OCI-M2 (cell line): ENCODE data around the gene KIR3DL2.
"Not testable (repeated sequence)": the region's sequence is repeated elsewhere in the genome, so short reads cannot be mapped to it uniquely, and the experiment has no call there.

Experiments
- DNase-seq: peaks from one replicate; lab custom pipeline; 2025; ENCODE audit not compliant: unreplicated experiment; lab: John Stamatoyannopoulos, UW

Gene KIR3DL2

DNA sequence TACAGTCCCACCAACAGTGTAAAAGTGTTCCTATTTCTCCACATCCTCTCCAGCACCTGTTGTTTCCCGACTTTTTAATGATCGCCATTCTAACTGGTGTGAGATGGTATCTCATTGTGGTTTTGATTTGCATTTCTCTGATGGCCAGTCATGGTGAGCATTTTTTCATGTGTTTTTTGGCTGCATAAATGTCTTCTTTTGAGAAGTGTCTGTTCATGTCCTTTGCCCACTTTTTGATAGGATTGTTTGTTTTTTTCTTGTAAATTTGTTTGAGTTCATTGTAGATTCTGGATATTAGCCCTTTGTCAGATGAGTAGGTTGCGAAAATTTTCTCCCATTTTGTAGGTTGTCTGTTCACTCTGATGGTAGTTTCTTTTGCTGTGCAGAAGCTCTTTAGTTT, 13.2 kb downstream of the KIR3DL2 start:
- DNase-seq = not testable (repeated sequence)

DNA sequence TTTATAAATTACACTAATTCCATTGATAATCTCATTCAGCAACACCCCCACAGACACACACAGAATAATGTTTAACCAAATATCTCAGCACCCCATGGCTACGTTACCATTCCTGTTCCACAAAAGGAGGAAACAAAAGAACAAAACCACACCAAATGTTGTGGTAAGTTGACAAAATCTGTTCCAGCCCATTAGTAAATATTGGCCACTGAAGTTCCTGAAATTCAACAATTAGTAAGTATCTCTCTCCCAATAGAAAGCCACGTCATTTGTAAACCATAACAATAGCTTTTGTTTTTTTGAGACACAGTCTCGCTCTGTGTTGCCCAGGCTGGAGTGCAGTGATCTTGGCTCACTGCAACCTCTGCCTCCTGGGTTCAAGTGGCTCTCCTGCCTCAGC, 21.5 kb downstream of the KIR3DL2 start:
- DNase-seq = no peak

- no peak for DNase-seq
Measured at GRCh38 chr19:54873990-54874389, 23.7 kb downstream of the KIR3DL2 start, which contains the start of gene FCAR. Gene FCAR, plus strand, starts transcription at chr19:54874235. Its CDS starts 55 bp downstream, at chr19:54874290.

DNA sequence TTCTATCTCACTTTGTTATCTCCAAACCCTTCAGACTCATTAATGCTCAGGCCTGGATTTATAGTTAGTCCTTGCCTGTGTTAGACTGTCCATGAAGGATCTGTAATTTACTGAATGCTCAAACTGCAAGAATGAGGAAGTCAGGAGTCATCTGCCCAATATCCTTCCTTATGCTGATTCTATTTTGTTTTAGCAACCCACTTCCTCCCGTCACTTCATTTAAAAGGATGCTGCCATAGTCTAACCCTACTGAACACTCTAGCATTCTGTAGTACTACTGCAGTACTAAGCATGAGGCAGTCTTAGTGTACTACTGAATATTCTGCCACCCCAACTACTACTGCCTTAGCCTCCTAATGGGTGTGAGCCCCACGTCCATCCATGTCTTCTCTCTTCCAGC, 25.3 kb downstream of the KIR3DL2 start:
- no peak for DNase-seq

- no peak for DNase-seq
Measured at GRCh38 chr19:54877471-54877870, 27.2 kb downstream of the KIR3DL2 start.

DNA sequence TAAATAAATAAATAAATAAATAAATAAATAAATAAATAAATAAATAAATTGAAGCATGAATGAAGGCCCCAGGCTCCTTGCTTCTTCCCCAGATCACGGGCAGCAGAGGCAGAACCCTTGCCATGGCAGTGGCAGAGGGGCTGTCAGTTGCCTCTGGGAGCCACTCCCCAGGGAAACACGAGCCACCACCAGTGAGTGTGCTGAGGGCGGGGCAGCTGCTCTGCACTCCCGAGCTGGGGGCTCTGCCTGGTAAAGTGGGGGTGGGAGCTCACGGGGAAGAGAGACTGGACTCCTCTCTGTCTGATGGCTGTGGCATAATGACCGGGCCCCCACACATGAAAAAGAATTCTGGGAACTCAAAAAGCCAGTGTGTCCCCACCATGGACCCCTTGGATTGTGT, 31.6 kb downstream of the KIR3DL2 start:
- DNase-seq = no peak

DNA sequence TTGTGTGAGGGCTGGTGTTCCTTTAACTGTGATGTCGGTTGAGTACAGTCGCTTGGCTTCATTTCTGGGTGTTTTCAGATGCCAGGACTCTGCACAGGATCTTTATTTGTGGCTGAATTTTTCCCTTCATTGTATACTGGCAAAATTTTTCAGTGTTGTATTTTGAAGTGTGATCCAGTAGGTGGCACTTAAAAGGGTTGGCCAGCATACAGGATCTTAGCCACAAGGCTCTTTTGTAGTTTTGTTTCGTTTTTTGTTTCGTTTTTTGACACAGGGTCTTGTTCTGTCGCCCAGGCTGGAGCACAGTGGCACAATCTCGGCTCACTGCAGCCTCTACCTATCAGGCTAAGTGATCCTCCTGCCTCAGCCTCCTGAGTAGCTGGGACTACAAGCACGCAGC, 32.5 kb downstream of the KIR3DL2 start:
- no peak for DNase-seq

DNA sequence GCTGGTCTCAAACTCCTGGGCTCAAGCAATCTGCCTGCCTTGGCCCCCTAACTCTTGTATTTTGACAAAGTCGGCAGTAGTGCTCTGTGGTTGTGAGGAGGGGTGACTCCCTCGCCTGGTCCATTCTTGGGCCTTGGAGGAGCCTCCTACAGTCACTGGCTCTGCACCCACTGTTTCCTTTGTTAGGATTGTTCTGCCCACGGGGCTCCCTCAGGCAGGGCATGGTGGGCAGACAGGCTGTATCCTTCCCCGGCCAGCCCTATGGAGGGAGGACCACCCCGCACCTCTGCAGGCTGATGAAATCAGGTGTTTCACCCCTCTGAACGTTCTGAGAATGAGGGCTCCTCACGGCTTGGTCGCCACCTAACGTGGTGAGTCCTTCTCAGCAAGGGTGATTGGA, 33.0 kb downstream of the KIR3DL2 start:
- DNase-seq = no peak

- DNase-seq = no peak
Measured at GRCh38 chr19:54888239-54888638, 38.0 kb downstream of the KIR3DL2 start.

DNA sequence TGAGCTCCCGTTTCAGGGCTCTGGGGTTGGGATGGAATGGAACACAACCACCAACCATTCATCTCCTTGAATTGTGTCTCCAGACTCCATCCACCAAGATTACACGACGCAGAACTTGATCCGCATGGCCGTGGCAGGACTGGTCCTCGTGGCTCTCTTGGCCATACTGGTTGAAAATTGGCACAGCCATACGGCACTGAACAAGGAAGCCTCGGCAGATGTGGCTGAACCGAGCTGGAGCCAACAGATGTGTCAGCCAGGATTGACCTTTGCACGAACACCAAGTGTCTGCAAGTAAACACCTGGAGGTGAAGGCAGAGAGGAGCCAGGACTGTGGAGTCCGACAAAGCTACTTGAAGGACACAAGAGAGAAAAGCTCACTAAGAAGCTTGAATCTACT, 39.3 kb downstream of the KIR3DL2 start:
- no peak for DNase-seq

DNA sequence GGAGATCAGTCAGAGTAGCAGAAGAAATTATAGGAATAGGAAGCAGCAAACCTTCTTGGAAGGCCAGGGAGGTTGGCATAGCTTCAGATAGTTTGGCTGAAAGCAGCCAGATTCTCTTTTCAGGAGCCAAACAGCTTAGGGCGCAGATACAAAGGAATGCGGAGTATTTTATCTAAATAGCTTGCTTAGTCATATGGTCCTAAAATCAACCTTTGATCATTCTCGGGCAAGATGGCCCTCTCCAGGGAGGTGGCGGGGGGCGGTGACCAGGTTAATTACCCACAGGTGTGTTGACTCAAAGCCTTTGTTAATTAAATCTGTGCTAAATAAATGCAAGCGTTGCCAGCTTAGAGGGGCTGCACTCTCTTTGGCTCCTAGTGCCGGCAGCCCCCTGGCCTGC, 43.2 kb downstream of the KIR3DL2 start:
- DNase-seq = no peak

GRCh38 chr19:54894106-54894505, 43.9 kb downstream of the KIR3DL2 start:
- not testable (repeated sequence) for DNase-seq

GRCh38 chr19:54896036-54896435, 45.8 kb downstream of the KIR3DL2 start:
- DNase-seq = no peak

DNA sequence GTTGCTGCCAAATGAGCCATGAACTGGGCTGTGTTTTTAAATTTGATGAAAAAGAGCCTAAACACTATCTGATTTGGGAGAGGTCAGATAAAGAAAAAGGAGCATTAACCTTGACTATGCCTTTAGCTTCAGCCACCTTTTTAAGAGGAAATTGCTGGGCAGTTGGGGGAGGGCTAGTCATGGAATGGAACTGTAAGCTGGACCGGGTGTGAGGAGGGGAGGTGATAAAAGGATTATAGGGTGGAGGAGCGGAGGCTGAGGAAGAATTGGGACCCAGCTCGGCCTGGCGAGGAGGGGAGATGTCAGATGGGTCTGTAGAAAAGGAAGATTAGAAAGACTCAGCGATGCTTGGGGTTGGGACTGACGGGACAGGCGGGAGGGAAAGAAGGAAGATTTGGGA, 48.4 kb downstream of the KIR3DL2 start:
- DNase-seq = not testable (repeated sequence)

DNA sequence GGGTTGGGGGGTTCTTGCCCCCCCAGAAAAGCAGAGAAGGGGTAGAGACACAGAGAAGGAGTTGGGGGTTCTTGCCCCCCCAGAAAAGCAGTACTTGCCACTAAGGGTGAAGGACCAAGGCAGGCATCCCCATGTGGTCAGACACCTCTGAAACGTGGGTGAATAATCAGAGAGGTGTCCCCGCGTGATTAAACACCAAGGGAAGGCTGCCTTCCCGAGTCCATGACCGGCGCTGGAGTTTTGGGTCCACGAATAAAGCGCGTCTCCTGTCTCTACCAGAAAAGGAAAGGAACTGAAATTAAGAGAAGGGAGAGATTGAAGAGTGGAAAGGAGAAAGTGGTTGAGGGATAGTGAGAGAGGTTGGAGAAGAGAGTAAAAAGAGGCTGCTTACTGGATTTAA, 49.4 kb downstream of the KIR3DL2 start:
- not testable (repeated sequence) for DNase-seq

DNA sequence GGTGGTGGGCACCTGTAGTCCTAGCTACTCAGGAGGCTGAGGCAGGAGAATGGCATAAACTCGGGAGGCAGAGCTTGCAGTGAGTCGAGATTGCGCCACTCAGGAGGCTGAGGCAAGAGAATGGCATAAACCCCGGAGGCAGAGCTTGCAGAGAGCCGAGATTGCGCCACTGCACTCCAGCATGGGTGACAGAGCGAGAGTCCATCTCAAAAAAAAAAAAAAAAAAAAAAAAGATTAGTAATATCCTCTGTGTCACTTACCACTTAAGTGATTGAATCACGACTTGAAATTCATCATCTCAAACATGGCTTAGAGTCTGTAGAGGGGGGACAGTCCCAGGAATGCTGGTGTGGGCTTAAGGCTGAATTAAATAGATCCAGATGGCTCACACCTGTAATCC, 50.9 kb downstream of the KIR3DL2 start:
- DNase-seq = not testable (repeated sequence)

DNA sequence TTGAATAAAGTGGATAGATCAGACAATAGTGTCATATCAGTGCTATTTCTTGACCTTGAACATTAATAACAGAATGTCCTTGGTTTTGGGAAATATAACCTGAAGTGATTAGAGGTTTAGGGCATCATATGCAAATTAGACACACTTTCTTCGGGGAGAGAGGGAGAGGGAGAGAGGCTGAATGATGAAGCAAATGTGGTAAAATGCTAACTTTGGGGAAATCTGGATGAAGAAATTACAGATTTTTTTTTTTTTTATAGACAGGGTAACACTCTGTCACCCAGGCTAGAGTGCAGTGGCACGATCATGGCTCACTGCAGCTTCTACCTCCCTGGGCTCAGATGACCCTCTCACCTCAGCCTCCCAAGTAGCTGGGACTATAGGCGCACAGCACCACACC, 51.8 kb downstream of the KIR3DL2 start:
- DNase-seq = no peak

- no peak for DNase-seq
Measured at GRCh38 chr19:54903303-54903702, 53.1 kb downstream of the KIR3DL2 start.

DNA sequence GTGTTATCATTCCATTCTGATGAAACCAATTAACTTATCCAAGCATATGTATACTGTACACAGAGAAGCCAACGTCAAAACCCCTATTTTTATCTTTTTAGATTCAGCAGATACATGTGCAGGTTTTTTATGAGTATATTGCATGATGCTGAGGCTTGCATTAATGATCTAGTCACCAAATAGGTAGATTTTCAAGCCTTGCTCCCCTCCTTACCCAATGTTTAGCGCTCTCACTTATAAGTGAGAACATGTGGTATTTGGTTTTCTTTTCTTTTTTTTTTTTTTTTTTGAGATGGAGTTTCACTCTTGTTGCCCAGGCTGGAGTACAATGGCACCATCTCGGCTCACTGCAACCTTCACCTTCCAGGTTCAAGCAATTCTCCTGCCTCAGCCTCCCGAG, 54.0 kb downstream of the KIR3DL2 start:
- DNase-seq = not testable (repeated sequence)

DNA sequence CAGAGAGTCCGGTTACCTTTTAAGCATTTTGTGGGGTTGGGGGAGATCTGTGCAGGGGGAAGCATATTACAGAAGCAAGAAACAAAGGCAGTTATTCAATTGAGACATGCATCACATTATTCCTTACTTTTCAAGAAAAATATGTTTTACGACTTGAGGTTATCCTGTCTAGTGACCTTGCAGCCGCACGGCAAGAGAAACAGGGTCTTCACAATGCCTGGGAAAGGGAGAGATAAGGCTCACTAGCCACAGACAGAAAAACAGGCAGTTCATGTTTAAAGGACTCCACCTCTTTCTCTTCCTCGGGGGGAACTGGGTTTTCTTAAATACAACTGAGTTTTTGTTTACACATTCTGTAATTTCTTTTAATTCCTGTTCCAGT, 55.2 kb downstream of the KIR3DL2 start:
- DNase-seq = peak; percentile 62

- peak; percentile 77 for DNase-seq
Measured at GRCh38 chr19:54905803-54906511, 55.7 kb downstream of the KIR3DL2 start, which contains the start of gene NCR1. Gene NCR1, plus strand, starts transcription at chr19:54906148. Its CDS starts 40 bp downstream, at chr19:54906188.

- no peak for DNase-seq
Measured at GRCh38 chr19:54906819-54907218, 56.6 kb downstream of the KIR3DL2 start.

DNA sequence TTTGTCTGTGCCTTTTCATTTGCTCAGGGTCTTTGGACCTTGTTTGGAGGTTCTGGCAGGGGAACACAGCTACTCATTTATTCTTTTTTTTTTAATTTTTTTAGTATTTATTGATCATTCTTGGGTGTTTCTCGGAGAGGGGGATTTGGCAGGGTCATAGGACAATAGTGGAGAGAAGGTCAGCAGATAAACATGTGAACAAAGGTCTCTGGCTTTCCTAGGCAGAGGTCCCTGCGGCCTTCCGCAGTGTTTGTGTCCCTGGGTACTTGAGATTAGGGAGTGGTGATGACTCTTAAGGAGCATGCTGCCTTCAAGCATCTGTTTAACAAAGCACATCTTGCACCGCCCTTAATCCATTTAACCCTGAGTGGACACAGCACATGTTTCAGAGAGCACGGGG, 57.7 kb downstream of the KIR3DL2 start:
- not testable (repeated sequence) for DNase-seq
